Measurements from ENCODE around the gene RAPH1.

DNA sequence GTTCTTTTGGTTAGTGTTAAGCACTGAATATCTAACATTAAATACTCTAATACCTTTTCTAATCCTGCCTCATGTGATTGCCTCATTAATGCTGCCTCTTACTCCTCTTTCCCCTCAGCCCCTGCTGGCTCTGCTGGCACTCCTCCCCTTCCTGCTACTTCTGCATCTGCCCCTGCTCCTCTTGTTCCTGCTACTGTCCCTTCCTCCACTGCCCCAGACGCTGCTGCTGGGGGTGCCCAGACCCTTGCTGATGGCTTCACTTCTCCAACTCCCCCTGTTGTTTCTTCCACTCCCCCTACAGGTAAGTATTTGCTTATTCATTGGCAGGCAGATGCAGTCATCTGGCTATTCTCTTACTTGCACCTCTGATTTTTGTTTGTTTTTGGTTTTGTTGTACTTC lies 138.4 kb downstream of the RAPH1 start:
- TF ChIP-seq EZH2 (IDR thresholded peaks at IDR 0.05; ENCODE audit: insufficient read depth, poor library complexity, severe bottlenecking) (no peak), EZH2phosphoT487 (IDR thresholded peaks at IDR 0.05; ENCODE audit: insufficient read depth, low read depth) (no peak)

Measured in GM23248 (cell line).